Activated CD8-positive, alpha-beta memory T cell treated with anti-CD3 and anti-CD28 coated beads, Interleukin-2, amount 10 ng/mL, durations not matched to agents 7 days and 5 days (primary cell): ENCODE data around the gene PPP6R2. TPM values are rescaled to one million over a fixed set of nuclear protein-coding genes. Genes with fewer than 3 reads are reported as not detected.

Experiments
- total RNA-seq, 2 experiments: library from RNA; stranded (reverse); gene quantifications; one replicate each; pipeline ENCODE4 v1.2.3, GENCODE V29; 2021

The PPP6R2 gene
- total RNA-seq, 2 experiments from 2014 or later, result 78.7 to 98.0 TPM

Other genes with a start within 250 kb of the PPP6R2 start
- gene PANX2, start 172.6 kb upstream of the PPP6R2 start, total RNA-seq, result 1 to 10 TPM; 1.3 to 1.8 TPM
- 100 to 1,000 TPM; 141 to 177 TPM for gene TRABD, start 157.4 kb upstream of the PPP6R2 start, total RNA-seq
- 10 to 100 TPM; 30.0 to 35.6 TPM for gene SELENOO, start 142.3 kb upstream of the PPP6R2 start, total RNA-seq
- 10 to 100 TPM; 60.9 to 72.0 TPM for gene TUBGCP6, start 98.3 kb upstream of the PPP6R2 start, total RNA-seq
- 10 to 100 TPM; 75.2 to 96.3 TPM for gene HDAC10, start 92.1 kb upstream of the PPP6R2 start, total RNA-seq
- gene MAPK12, start 81.6 kb upstream of the PPP6R2 start, total RNA-seq, result 10 to 100 TPM; 13.9 to 15.8 TPM
- 10 to 100 TPM; 16.5 to 18.5 TPM for gene MAPK11, start 72.9 kb upstream of the PPP6R2 start, total RNA-seq
- 10 to 100 TPM; 23.4 to 26.6 TPM for gene PLXNB2, start 35.7 kb upstream of the PPP6R2 start, total RNA-seq
- gene DENND6B, start 16.3 kb upstream of the PPP6R2 start, total RNA-seq, result 1 to 10 TPM; 5.7 to 8.8 TPM
- 100 to 1,000 TPM; 192 to 207 TPM for gene SBF1, start 131.7 kb downstream of the PPP6R2 start, total RNA-seq
- gene ADM2, start 138.2 kb downstream of the PPP6R2 start, total RNA-seq, result 1 to 10 TPM; 4.7 to 5.3 TPM
- under 1 TPM; 0.23 to 0.61 TPM for gene MIOX, start 143.5 kb downstream of the PPP6R2 start, total RNA-seq
- gene LMF2, start 164.4 kb downstream of the PPP6R2 start, total RNA-seq, result 100 to 1,000 TPM in 1 of 2 experiments, 10 to 100 TPM in 1; 98.6 to 138 TPM
- gene NCAPH2, start 164.9 kb downstream of the PPP6R2 start, total RNA-seq, result 100 to 1,000 TPM; 136 to 181 TPM
- gene SCO2, start 182.3 kb downstream of the PPP6R2 start, total RNA-seq, result 10 to 100 TPM in 1 of 2 experiments, 1 to 10 TPM in 1; 9.1 to 11.6 TPM
- 100 to 1,000 TPM in 1 of 2 experiments, 10 to 100 TPM in 1; 93.1 to 108 TPM for gene TYMP, start 186.7 kb downstream of the PPP6R2 start, total RNA-seq
- gene KLHDC7B, start 202.6 kb downstream of the PPP6R2 start, total RNA-seq, result 10 to 100 TPM; 10.2 to 12.0 TPM
- gene SYCE3, start 219.6 kb downstream of the PPP6R2 start, total RNA-seq, result under 1 TPM; 0.76 to 0.96 TPM
- gene CPT1B, start 235.1 kb downstream of the PPP6R2 start, total RNA-seq, result 10 to 100 TPM; 80.1 to 87.6 TPM
- gene CHKB, start 239.5 kb downstream of the PPP6R2 start, total RNA-seq, result 100 to 1,000 TPM in 1 of 2 experiments, 10 to 100 TPM in 1; 97.2 to 118 TPM